HepG2 (cell line): ENCODE results near the gene CDNF.

Source experiments
- EP300 ChIP-seq, 3 experiments: sonication (generic) in 1 of 3; formaldehyde crosslinking in 1 of 3; IDR thresholded peaks; 2 replicates each; pipeline versions ENCODE4 v1.5.1 to v1.6.1; 2011 to 2020; ENCODE audit warnings: low read depth in 2 of 3, low read length in 2 of 3, borderline replicate concordance in 1 of 3, improper control_type of control experiment in 1 of 3, mild to moderate bottlenecking in 1 of 3, missing genetic modification reagents in 1 of 3, moderate library complexity in 1 of 3
- EZH2 ChIP-seq: conservative IDR thresholded peaks from 2 replicates; pipeline ENCODE4 v1.6.1; 2012; ENCODE audit warnings: mild to moderate bottlenecking, low read depth, low read length, moderate library complexity
- GMEB1 ChIP-seq: sonication (generic); formaldehyde crosslinking; IDR thresholded peaks from 2 replicates; pipeline ENCODE4 v1.5.1; 2020; ENCODE audit warnings: missing genetic modification reagents, mild to moderate bottlenecking, borderline replicate concordance
- IKZF1 ChIP-seq: fragments of 450-650 bp; IDR thresholded peaks from 2 replicates; pipeline ENCODE4 v1.7.1; 2016
- MIER3 ChIP-seq: IDR thresholded peaks from 2 replicates; pipeline ENCODE4 v1.6.1; 2016; ENCODE audit warnings: missing compliant biosample characterization, borderline replicate concordance
- NR2C2 ChIP-seq: sonication (generic); formaldehyde crosslinking; IDR thresholded peaks from 2 replicates; pipeline ENCODE4 v1.4.0; 2020; ENCODE audit warnings: missing genetic modification reagents, mild to moderate bottlenecking, moderate library complexity, borderline replicate concordance
- PHF8 ChIP-seq: sonication (generic); formaldehyde crosslinking; IDR thresholded peaks from 2 replicates; pipeline ENCODE4 v1.5.0; 2020; ENCODE audit warnings: missing genetic modification reagents
- POLR2A ChIP-seq, 2 experiments: IDR thresholded peaks; 2 replicates each; pipeline ENCODE4 v1.6.1; 2011; ENCODE audit warnings: low read depth in 2 of 2, low read length in 2 of 2, mild to moderate bottlenecking in 1 of 2, moderate library complexity in 1 of 2; ENCODE audit not compliant: insufficient read depth in 1 of 2
- RBM22 ChIP-seq: fragments of 200-400 bp; formaldehyde crosslinking; optimal IDR thresholded peaks from 2 replicates; pipeline ENCODE3; 2017; ENCODE audit warnings: mild to moderate bottlenecking, low read length, moderate library complexity
- TARDBP ChIP-seq: sonication (generic); formaldehyde crosslinking; IDR thresholded peaks from 2 replicates; pipeline ENCODE4 v1.8.0; 2022; ENCODE audit warnings: mild to moderate bottlenecking, missing genetic modification reagents
- TBP ChIP-seq: sonication (generic); formaldehyde crosslinking; IDR thresholded peaks from 2 replicates; pipeline ENCODE4 v1.5.0; 2020; ENCODE audit warnings: missing genetic modification reagents
- ZFX ChIP-seq: sonication (generic); formaldehyde crosslinking; IDR thresholded peaks from 2 replicates; pipeline ENCODE4 v1.4.0; 2020; ENCODE audit warnings: mild to moderate bottlenecking, low read depth, missing genetic modification reagents, moderate library complexity
- ZNF281 ChIP-seq: sonication (generic); formaldehyde crosslinking; IDR thresholded peaks from 2 replicates; pipeline ENCODE4 v1.4.0; 2020; ENCODE audit warnings: missing genetic modification reagents, borderline replicate concordance
- ZNF549 ChIP-seq: sonication (generic); formaldehyde crosslinking; IDR thresholded peaks from 2 replicates; pipeline ENCODE4 v1.5.0; 2020; ENCODE audit warnings: missing genetic modification reagents

GRCh38 chr10:14823966-14824365, 13.9 kb downstream of the CDNF start:
- TF ChIP-seq ZFX (CRISPR knock-in tag), result no peak
- no peak for TF ChIP-seq PHF8 (CRISPR knock-in tag)
- no peak for TF ChIP-seq NR2C2 (CRISPR knock-in tag)
- TF ChIP-seq POLR2A (IDR thresholded peaks at IDR 0.05; ENCODE audit: insufficient read depth in 1 of 2, low read depth in 2 of 2, low read length in 2 of 2), result no peak
- TF ChIP-seq GMEB1 (CRISPR knock-in tag), result no peak
- no peak for TF ChIP-seq RBM22
- TF ChIP-seq MIER3 (CRISPR knock-in tag), result no peak
- no peak for TF ChIP-seq IKZF1
- no peak for TF ChIP-seq EZH2
- TF ChIP-seq TBP (CRISPR knock-in tag), result no peak
- no peak for TF ChIP-seq EP300 (IDR thresholded peaks at IDR 0.05; ENCODE audit: low read depth in 2 of 2, low read length in 2 of 2)
- TF ChIP-seq EP300 (CRISPR knock-in tag; IDR thresholded peaks at IDR 0.05; ENCODE audit: borderline replicate concordance), result no peak
- no peak for TF ChIP-seq ZNF281 (CRISPR knock-in tag)
- no peak for TF ChIP-seq ZNF549
- no peak for TF ChIP-seq TARDBP (CRISPR knock-in tag)
